Astrocyte of the cerebellum (primary cell): ENCODE measurements around the gene ROCK2.

Experiments
- DNase-seq: peaks from one replicate; pipeline ENCODE4 v3.0.0-alpha.2; 2011; ENCODE audit warnings: low read depth
- H3K4me3 ChIP-seq: 2 replicates; pipeline ENCODE4 v1.5.1; 2011; ENCODE audit warnings: mild to moderate bottlenecking, low read depth, low read length, moderate library complexity
- in situ Hi-C: cut with HindIII; loops from 2 replicates; pipeline ENCODE4 v1.10.0; 2017; ENCODE audit warnings: low sequenced_read_pairs
- TF ChIP-seq, protein P1 (sequence below): IDR thresholded peaks from 2 replicates; pipeline ENCODE4 v1.5.1; 2012; ENCODE audit warnings: low read length, low read depth, moderate library complexity, mild to moderate bottlenecking; ENCODE audit errors: missing control alignments

The ROCK2 gene

DNA sequence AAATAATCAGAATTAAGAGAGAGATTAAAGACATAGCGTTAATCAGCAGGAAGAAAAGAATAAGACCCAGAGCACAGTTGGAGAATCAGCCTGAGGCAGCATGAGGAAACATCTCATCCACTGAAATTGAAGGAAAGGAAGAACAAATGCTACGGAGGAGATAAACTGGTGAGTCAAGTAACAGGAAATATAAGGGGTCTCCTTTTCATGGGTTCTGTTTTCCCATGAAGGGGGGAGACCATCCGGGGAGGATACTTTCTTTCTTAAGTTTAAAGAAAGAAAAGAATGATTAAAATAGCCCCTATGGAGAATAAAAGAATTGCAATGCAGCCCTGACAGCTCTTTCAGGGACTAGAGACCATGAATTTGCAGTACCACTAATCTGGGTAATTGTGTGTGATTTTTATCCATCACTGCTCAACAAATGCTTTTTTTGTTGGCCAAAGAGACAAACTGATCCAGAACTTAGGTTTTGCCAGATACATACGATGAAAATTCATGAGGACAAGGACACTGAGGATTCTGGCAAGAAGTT, 17.7 kb downstream of the ROCK2 start:
- DNase-seq, result no peak
- no peak overlapping the region for H3K4me3 ChIP-seq
- in situ Hi-C loops, result no loop called here
- TF ChIP-seq, protein P1, sequence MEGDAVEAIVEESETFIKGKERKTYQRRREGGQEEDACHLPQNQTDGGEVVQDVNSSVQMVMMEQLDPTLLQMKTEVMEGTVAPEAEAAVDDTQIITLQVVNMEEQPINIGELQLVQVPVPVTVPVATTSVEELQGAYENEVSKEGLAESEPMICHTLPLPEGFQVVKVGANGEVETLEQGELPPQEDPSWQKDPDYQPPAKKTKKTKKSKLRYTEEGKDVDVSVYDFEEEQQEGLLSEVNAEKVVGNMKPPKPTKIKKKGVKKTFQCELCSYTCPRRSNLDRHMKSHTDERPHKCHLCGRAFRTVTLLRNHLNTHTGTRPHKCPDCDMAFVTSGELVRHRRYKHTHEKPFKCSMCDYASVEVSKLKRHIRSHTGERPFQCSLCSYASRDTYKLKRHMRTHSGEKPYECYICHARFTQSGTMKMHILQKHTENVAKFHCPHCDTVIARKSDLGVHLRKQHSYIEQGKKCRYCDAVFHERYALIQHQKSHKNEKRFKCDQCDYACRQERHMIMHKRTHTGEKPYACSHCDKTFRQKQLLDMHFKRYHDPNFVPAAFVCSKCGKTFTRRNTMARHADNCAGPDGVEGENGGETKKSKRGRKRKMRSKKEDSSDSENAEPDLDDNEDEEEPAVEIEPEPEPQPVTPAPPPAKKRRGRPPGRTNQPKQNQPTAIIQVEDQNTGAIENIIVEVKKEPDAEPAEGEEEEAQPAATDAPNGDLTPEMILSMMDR, result no peak

DNA sequence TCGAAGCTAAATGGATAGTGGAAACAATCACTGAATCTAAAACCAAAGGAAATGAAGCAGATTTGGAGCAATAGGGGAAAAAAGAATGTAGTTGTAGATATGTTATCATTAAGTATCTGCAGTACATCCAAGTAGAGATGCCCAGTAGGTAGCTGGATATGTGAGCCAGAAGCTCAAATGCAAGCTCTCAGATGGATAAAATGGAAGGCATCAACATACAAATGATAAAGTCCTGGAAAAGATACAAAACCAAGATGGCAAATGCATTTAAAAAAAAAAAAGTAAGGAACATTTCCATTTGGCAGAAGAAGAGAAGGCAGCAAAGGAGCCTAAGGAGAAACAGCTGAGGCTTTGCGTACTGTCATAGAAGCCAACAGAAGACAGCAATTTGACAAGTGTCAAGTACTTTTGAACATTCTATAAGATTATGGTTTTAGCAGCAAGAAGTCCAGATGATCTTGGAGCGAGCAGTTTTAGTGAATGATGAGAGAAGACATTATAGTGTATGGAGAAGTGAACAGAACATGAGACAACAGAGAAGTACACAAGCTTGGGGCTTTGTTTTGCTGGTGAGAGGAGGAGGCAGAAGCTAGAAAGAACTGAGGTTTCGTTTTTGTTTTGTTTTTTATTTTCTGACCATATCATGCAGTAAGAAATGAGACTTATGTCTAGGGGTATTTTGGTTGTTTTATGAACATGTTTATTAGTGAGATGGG, 18.3 kb downstream of the ROCK2 start:
- TF ChIP-seq, protein P1, result no peak
- H3K4me3 ChIP-seq, result no peak overlapping the region
- DNase-seq, result no peak
- in situ Hi-C loops, result no loop called here

DNA sequence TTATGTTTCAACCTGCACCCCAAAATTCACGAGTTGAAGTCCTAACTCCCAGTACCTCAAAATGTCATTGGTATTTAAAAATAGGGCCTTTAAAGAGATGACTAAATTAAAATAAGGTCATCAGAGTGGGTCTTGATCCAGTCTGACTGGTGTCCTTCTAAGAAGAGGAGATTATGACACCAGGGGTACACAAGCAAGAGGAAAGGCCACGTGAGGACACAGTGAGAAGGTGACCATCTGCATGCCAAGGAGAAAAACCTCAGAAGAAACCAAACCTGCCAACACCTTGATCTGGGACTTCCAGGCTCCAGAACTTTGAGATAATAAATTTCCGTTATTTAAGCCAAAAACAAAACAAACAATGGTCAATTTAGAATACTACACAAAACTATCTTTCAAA, 22.6 kb downstream of the ROCK2 start:
- TF ChIP-seq, protein P1, result no peak
- in situ Hi-C loops, result no loop called here
- DNase-seq, result no peak
- no peak overlapping the region for H3K4me3 ChIP-seq

DNA sequence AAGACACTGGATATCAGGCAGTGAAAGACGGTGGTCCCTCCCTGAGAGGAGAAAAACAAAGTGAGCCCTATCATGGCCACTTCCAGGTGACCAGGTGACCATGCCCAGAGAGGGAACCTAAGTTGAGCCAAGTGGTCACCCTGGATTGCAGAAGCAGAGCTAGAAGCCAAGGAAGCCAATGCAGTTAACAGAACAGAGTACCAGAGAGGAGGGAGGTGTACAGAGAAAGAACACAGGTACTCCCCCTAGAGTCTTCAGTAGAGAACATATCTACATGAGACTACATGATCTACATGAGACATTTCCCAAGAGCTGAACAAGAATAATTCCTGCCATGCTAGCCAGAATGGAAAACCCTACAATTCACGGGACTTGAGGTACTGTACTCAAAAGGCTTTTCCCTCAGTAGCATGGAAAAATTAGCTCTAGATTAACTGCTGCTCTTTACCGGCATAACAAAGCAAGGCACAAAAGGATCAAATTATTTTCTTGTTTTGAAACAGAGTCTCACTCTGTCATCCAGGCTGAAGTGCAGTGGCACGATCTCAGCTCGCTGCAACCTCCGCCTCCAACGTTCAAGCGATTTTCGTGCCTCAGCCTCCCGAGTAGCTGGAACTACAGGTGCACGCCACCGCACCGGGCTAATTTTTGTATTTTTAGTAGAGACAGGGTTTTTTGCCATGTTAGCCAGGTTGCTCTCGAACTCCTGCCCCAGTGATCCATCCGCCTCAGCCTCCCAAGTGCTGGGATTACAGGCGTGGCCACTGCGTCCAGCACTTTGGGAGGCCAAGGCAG, 23.5 kb downstream of the ROCK2 start:
- TF ChIP-seq, protein P1, result no peak
- H3K4me3 ChIP-seq, result no peak overlapping the region
- no peak for DNase-seq
- in situ Hi-C loops, result no loop called here

DNA sequence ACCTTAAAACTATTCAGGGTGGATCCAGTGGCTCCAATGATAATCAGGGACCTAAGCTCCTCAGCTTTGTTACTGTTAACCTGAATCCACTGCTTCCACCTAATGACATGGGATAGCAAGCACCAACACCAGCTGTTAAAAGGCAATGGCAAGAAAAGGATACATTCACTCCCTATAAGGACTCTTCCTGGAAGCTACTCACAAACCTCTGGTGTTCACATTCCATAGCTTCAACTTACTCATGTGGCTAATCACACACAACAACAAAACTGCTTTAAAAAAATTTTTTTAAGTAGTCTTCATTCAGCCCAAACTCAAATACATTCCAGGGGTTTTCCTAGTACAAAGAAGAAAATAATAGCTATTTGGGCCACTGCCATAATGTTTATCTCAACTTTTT, 24.5 kb downstream of the ROCK2 start:
- DNase-seq, result peak; percentile 33
- in situ Hi-C loops, result no loop called here
- H3K4me3 ChIP-seq, result no peak overlapping the region
- TF ChIP-seq, protein P1, result no peak

DNA sequence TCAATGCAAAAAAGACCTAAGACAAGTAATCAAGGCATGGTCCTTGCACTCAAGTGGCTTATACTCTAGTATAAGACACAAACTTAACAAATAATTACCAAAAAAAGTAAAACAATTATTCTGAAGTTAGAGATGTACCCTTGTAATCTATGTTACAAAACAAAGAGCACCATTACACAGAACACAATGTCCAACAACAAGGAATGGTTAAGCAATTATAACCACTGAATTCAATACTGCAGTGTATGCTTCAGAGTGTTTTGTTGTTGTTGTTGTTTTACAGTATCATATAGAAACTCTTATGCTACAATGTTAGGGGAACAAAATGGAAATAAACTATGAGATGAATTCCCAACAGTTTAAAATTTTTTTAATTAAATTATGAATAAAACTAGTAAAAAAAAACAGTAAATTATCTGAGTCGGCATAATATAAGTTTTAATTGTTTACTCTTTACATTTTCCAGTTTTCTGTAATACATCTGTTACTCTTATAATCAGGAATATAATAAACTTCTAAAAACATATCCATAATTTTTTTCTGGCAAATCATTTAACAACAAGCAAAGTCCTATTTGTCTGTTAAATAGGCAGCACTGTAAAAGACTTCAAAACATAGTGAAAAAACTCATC, 29.2 kb downstream of the ROCK2 start:
- no peak overlapping the region for H3K4me3 ChIP-seq
- TF ChIP-seq, protein P1, result no peak
- in situ Hi-C loops, result no loop called here
- DNase-seq, result no peak
